Smooth muscle cell (in vitro differentiated cells): ENCODE results near the gene IRF7. TPM values are rescaled to one million over a fixed set of nuclear protein-coding genes. Genes with fewer than 3 reads are reported as not detected.

Experiments
- DNase-seq: peaks from one replicate; lab custom pipeline; 2025; ENCODE audit not compliant: unreplicated experiment; lab: John Stamatoyannopoulos, UW
- H2AFZ ChIP-seq: fragments of 200-600 bp; sonication (generic); 2 replicates; pipeline ENCODE4 v1.6.0; 2016; ENCODE audit warnings: antibody characterized with exemption, low read depth, mild to moderate bottlenecking
- H3F3A ChIP-seq: fragments of 200-600 bp; sonication (generic); 2 replicates; pipeline ENCODE4 v1.6.0; 2017; ENCODE audit warnings: antibody characterized with exemption, low read depth
- H3K27ac ChIP-seq: fragments of 200-600 bp; sonication (generic); 2 replicates; pipeline ENCODE4 v1.5.1; 2016; ENCODE audit warnings: low read depth, mild to moderate bottlenecking
- H3K27me3 ChIP-seq: fragments of 200-600 bp; sonication (generic); 2 replicates; pipeline ENCODE4 v1.6.1; 2016; ENCODE audit warnings: low read depth, mild to moderate bottlenecking
- H3K36me3 ChIP-seq: fragments of 200-600 bp; sonication (generic); 2 replicates; pipeline ENCODE4 v1.5.1; 2016; ENCODE audit warnings: low read depth
- H3K4me1 ChIP-seq: fragments of 200-600 bp; sonication (generic); 2 replicates; pipeline ENCODE4 v1.5.1; 2016; ENCODE audit warnings: low read depth
- H3K4me2 ChIP-seq: fragments of 200-600 bp; sonication (generic); 2 replicates; pipeline ENCODE4 v1.6.0; 2016; ENCODE audit warnings: mild to moderate bottlenecking
- H3K4me3 ChIP-seq: fragments of 200-600 bp; sonication (generic); 2 replicates; pipeline ENCODE4 v1.5.1; 2016; ENCODE audit warnings: mild to moderate bottlenecking
- H3K79me2 ChIP-seq: fragments of 200-600 bp; sonication (generic); 2 replicates; pipeline ENCODE4 v1.6.0; 2016; ENCODE audit warnings: low read depth, mild to moderate bottlenecking
- H3K9ac ChIP-seq: fragments of 200-600 bp; sonication (generic); 2 replicates; pipeline ENCODE4 v1.6.0; 2016; ENCODE audit warnings: low read depth
- H3K9me3 ChIP-seq: fragments of 200-600 bp; sonication (generic); replicated peaks from 2 replicates; pipeline ENCODE4 v1.5.1; 2016; ENCODE audit warnings: low read depth
- H4K20me1 ChIP-seq: fragments of 200-600 bp; sonication (generic); 2 replicates; pipeline ENCODE4 v1.6.0; 2016; ENCODE audit warnings: low read depth
- CTCF ChIP-seq: fragments of 200-600 bp; sonication (generic); IDR thresholded peaks from 2 replicates; pipeline ENCODE4 v1.5.1; 2017; ENCODE audit warnings: borderline replicate concordance, mild to moderate bottlenecking, antibody characterized with exemption; ENCODE audit not compliant: insufficient read depth, poor library complexity, severe bottlenecking
- WGBS: methylation state at CpG from one replicate; pipeline ENCODE4 v1.1.7; 2016; ENCODE audit warnings: low lambda C conversion rate; 5-methylcytosine and 5-hydroxymethylcytosine counted together
- polyA plus RNA-seq: library from polyadenylated mRNA; unstranded; fragments of >200 nt; fragmentation: Nextera tagmentation; extraction: Ambion mirVana; gene quantifications from 2 replicates; pipeline ENCODE4 v1.2.1, GENCODE V29; 2016
- total RNA-seq: library from RNA; depleted of rRNA; stranded (reverse); fragments of >200 nt; gene quantifications from 2 replicates; pipeline ENCODE4 v1.2.3, GENCODE V29; 2014

Gene IRF7
- total and polyA plus RNA-seq, 2 experiments from 2014 or later, result 7.1 to 14.3 TPM

GRCh38 chr11:617912-618682 is 2.3 kb upstream of the IRF7 start:
- no peaks in the 10 kb centered on the region for H3K9me3 ChIP-seq

GRCh38 chr11:617199-617911 is 1.6 kb upstream of the IRF7 start:
- Histone ChIP-seq H3K9me3 (no peaks in the 10 kb centered on the region), H3K4me2 (no peak overlapping the region), H4K20me1 (peaks cover 42% of the 10 kb centered on the region), H2AFZ (no peak overlapping the region), H3K79me2 (no peaks in the 10 kb centered on the region), H3K27ac (no peak overlapping the region), H3K4me1 (peaks cover 7% of the 10 kb centered on the region), H3F3A (peaks cover 10% of the 10 kb centered on the region), H3K27me3 (no peaks in the 10 kb centered on the region), H3K36me3 (no peaks in the 10 kb centered on the region), H3K4me3 (no peak overlapping the region), H3K9ac (no peak overlapping the region)
- 99% methylated on average over 24 of the region's 57 CpGs for WGBS
- DNase-seq, result no peak
- no peak for TF ChIP-seq CTCF

More at GRCh38 chr11:617912-618682, 2.3 kb upstream of the IRF7 start:
- DNase-seq, result no peak
- Histone ChIP-seq H3K27ac (no peak overlapping the region), H3F3A (peaks cover 8% of the 10 kb centered on the region), H3K4me2 (no peak overlapping the region), H3K4me3 (no peak overlapping the region), H3K9ac (no peak overlapping the region), H3K4me1 (peaks cover 7% of the 10 kb centered on the region), H3K36me3 (no peaks in the 10 kb centered on the region), H4K20me1 (peaks cover 41% of the 10 kb centered on the region), H3K27me3 (no peaks in the 10 kb centered on the region), H2AFZ (no peak overlapping the region), H3K79me2 (no peaks in the 10 kb centered on the region)
- WGBS, result 96% methylated on average over 25 of the region's 25 CpGs
- TF ChIP-seq CTCF, result no peak

- Histone ChIP-seq H3K9me3 (no peaks in the 10 kb centered on the region), H2AFZ (no peak overlapping the region), H4K20me1 (peaks cover 46% of the 10 kb centered on the region), H3K9ac (no peak overlapping the region), H3F3A (peaks cover 14% of the 10 kb centered on the region), H3K27ac (no peak overlapping the region), H3K36me3 (no peaks in the 10 kb centered on the region), H3K4me1 (peaks cover 7% of the 10 kb centered on the region), H3K4me2 (peak overlapping the region; percentile 87), H3K4me3 (no peak overlapping the region), H3K79me2 (no peaks in the 10 kb centered on the region), H3K27me3 (no peaks in the 10 kb centered on the region)
- TF ChIP-seq CTCF, result no peak
- WGBS, result 93% methylated on average over 39 of the region's 39 CpGs
- no peak for DNase-seq
Observed at GRCh38 chr11:616320-617198, 809 bp upstream of the IRF7 start.
